HUDEP-2 (cell line): ENCODE results near the gene IZUMO4.
A peak's percentile ranks its signal among the peaks of the same experiment; 100 is the strongest.

Experiments
- DNase-seq, 76 experiments: peaks; one replicate each; lab custom pipeline; 2025; ENCODE audit not compliant: unreplicated experiment in 76 of 76; lab: John Stamatoyannopoulos, UW

IZUMO4 gene

DNA sequence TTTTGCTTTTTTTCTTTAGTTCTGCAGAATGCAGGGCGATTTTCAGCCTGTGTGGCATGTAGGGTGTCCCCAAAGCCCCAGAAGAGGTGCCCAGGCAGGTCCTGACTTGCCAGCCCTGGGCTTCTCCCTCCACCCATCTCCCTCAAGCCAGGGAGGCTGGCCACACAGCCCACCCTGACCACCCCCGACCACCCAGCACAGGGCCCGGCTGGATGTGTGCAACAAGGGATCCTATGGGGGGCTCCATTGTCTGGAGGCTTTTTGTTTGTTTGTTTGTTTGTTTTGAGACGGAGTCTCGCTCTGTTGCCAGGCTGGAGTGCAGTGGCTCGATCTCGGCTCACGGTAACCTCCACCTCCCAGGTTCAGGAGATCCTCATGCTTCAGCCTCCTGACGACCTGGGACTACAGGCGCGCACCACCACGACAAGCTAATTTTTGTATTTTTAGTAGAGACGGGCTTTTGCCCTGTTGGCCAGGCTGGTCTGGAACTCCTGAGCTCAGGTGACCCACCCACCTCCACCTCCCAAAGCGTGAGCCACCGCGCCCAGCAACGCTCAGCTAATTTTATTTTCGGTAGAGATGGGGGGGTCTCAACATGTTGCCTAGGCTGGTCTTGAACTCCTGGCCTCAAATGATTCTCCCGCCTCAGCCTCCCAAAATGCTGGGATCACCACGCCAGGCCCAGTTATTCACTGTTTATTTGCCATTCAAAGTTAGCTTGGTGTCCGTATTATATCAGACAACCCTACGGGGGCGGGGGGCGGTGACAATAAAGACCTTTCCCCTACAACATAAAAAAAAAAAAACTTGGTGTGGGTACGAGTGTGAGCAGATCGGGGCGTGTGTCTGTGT lies 37.9 kb upstream of the IZUMO4 start:
- DNase-seq = peak in 1 of 76 experiments; percentile 61

DNA sequence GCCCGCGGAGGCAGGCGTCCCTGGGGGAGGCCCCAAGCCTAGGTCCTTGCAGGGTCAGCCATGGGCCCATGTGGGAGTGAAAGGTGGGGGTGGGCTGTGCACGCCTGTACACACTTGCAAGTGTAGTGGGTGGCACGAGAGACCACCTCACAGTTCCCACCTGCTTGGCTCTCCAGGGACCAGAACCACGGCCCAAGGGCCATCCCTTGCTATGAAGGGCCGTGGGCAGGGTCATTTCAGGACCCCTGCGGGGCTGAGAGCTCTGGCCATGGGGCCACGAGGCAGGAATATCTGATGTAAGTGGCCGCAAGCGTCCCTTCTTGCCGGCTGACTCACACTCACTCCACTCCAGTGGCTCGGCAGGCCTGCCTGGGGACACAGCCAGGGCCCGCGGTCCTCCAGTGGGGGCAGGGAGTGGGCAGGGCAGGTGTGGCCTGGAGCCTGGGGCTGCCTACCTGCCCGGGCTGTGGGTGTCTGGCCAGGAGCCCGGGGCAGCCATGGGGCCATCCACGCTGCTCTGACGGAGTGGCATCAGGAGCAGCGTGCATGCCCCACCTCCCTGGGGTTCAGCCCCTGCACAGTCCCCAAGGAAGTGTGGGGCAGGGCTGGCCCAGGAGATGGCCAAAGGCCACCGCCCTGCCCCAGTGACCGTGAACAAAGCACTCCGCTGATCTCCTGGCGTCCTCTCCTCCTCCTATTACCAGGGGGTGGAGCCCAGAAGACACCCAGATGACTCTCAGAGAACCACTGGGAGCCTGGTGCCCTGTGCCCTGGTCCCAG lies 37.1 kb upstream of the IZUMO4 start:
- DNase-seq = peak in 68 of 76 experiments; percentile 25 to 91 (median 71)

GRCh38 chr19:2060884-2061494 lies 35.7 kb upstream of the IZUMO4 start:
- peak in 59 of 76 experiments; percentile 53 to 99 (median 84) for DNase-seq

DNA sequence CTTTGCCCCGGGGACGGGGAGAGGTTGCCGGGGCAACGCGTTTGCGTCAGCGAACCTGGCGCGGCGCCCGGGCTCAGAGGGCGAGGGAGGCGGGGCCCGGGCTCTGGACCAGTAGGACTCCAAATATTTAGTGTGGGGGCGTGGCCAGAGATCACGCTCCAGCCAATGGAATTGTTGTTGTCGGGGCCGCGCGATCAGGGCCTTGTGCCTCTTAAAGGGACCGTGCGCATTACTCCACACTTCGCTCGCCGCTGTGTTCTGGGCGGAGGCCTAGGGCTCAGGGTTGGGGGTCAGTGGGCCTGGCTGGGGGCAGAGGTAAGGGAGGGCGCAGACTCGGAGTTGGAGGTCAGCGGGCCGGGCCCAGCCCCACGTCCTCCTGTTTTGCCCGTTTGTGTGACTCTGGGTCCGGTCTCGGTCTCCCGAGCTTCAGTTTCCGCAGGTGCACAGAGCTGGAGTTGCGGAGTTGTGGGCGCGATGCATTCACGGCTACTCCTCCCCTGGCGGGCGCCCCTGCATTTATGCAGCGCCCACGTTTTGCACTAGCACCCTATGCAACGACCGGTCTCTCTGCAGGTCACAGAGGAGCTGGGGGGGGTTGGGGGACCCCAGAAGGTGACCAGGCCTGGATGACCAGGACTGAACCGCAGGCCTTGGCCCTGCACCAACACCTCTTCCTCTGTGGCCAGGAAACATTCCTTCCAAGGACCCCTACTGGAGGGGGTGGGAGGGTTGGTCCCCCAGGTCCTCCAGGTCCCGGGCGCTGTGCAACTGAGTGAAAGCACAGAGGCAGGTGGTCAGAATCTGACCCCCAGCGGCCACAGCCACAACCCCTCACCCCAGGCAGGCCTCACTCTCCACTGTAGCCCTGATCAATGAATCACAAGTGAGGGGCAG lies 35.0 kb upstream of the IZUMO4 start:
- DNase-seq = peak; percentile 76 to 100 (median 99)

GRCh38 chr19:2062389-2062729 lies 34.4 kb upstream of the IZUMO4 start:
- no peak for DNase-seq

GRCh38 chr19:2062770-2063169 lies 33.9 kb upstream of the IZUMO4 start:
- DNase-seq = no peak

GRCh38 chr19:2063824-2064223 lies 32.9 kb upstream of the IZUMO4 start:
- DNase-seq = no peak

DNA sequence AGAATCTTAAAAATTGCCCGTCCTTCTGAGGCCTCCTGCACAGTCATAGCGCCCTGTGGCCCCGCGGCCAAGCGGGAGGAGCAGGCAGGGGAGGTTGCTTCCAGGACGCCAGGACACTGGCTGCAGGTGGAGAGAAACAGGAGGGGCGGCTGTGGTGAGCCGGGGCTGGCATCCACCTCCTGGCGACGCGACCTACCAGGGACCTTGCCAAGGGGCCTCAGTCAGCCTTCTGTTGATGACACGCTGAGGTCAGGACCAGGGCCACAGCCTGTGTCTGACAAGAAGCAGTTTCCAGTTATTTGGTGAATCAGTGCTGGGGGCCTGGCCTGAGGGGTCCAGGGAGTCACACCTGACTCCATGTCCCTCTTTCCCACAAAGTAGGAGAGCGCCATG lies 32.3 kb upstream of the IZUMO4 start:
- DNase-seq = no peak

DNA sequence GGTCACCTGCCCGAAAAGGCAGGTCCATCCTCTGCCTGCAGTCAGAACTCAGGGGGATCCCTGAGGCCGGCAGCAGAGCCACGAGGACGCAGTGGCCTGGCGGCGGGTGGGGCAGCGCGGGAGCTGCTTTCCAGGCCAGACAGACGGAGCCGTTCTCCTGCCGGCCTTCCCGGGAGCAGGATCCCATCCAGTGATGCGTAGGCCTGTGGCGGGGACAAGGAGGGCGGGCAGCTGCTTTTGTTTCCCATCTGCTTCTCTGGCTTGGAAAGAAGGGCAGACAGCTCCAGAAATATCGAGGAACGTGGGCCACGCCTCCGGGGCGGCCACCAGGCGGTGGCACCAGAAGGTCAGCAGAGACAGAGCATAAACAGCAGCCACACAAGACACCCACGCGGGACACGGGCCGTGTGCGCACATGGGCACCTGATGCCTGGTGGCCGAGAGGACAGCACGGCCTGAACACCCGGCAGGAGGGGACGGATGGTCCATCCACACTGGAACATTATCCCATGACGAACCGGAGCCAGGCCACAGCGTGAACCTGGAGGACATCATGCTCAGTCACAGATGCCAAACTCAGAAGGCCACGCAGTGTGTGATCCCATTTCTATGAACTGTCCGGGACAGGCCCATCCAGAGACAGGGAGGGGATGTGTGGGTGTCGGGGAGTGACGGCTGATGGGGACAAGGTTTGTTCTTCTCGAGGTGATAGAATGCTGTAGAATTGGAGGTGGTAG lies 31.8 kb upstream of the IZUMO4 start:
- no peak for DNase-seq

DNA sequence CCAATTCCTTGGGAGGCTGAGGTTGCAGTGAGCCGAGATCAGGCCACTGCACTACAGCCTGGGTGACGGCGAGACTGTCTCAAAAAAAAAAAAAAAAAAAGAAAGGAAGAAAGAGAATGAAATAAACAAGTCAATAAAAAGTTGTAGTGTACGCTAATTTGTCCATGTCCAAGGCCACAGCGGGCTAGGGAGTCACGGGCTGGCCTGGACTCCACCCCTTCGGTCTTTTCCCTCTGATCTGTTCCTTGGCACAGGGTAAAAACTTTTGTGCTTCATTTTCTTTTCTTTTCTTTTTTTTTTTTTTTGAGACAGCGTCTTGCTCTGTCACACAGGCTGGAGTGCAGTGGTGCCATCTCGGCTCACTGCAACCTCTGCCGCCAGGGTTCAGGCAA lies 26.3 kb upstream of the IZUMO4 start:
- DNase-seq = no peak

GRCh38 chr19:2070986-2071673 lies 25.6 kb upstream of the IZUMO4 start:
- DNase-seq = no peak

GRCh38 chr19:2072757-2073551 lies 23.8 kb upstream of the IZUMO4 start:
- no peak for DNase-seq

DNA sequence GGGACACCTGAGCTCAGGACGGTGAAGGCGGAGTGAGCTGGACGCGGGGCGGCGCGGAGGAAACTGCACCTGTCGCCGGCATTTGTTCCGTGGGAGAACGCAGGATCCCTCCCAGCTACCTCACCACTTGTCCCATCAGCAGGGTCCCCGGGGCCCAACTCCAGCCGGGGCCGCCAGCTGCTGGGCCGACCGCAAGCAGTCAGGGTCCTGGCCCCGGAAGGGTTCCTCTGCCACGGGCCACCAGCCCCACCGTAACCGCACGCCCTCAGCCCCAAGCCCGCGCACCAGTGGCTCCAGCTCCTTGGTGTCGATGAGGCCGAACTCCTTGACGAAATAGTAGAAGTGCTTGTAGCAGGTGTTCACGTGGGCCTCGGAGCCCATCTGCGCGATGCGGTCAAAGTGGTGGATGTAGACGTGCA lies 20.2 kb upstream of the IZUMO4 start:
- DNase-seq = no peak

- DNase-seq = no peak
Observed at GRCh38 chr19:2077398-2077797, 19.3 kb upstream of the IZUMO4 start.

DNA sequence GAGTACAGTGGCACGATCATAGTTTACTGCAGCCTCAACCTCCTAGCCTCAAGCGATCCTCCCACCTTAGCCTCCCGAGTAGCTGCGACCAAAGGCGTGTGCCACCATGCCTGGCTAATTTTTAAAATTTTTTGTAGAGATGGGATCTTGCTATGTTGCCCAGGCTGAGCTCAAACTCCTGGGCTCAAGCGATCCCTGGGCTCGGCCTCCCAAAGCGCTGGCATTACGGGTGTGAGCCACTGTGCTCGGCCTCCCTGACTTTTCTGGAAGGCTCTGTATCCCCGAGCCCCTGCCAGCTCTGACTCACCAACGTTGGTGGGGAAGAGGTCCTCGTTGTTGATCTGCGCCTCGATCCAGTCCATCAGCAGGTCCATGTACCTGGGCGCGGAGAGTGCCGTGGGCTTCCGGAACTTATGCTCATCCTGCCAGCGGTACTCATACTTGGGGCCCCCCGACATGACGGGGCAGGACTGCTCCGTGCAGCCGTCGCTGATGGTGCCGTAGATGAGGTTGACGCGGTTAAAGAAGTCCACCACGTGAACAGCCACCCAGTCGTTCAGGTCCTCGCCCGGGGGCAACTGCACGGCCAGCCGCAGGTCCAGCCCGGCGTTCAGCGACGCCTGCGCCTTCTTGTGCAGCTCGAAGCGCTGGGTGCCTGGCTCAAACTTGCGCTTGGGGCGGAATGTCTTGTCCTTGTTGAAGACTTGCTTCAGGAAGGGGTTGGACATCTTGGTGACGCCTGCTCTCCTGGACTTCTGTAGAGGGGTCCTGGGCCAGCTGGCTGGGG lies 18.7 kb upstream of the IZUMO4 start:
- no peak for DNase-seq

DNA sequence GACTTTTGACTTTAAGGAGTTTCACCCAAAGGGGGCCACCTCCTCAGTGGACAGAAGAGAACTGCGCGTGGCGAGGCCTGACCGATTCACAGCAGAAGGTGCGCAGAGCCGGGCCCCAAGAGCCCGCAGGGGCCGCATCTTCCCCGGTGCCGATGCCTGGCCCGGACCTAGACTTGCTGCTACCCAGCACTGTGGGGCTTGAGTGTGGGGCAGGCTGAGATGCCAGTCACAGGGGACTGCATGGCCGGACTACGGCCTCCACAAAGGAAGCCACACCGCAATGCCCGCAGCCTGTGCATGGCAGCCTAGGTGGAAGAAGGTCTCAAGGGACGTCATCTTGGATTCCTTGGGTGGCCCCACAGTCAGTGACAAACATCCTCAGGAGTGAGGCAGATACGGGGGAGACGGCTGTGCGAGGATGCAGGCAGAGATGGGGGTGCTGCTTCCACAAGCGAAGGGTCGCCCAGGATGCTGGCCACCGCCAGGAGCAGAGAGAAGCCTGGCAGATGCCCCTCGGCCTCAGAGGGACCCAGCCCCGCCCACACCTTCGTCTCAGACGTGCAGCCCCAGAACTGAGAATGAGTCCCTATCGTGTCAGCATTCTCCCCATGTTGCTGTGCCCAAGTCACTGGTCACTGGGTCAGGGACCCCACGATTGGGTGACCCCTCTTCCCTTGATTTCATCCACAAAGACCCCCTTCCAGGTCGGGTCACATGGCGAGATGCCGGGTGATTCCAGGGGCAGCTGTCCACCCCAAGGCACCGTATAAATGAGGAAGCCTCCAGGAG lies 17.4 kb upstream of the IZUMO4 start:
- no peak for DNase-seq

- no peak for DNase-seq
Observed at GRCh38 chr19:2079865-2080301, 16.8 kb upstream of the IZUMO4 start.
